HepG2 (cell line): ENCODE data around the gene DPAGT1. TPM values are rescaled to one million over a fixed set of nuclear protein-coding genes. Genes with fewer than 3 reads are reported as not detected.
A peak's percentile ranks its signal among the peaks of the same experiment; 100 is the strongest.

ENCODE experiments used
- FOXK2 ChIP-seq: fragments of 450-650 bp; IDR thresholded peaks from 2 replicates; pipeline ENCODE4 v1.6.1; 2016
- GATAD2A ChIP-seq: IDR thresholded peaks from 2 replicates; pipeline ENCODE4 v1.6.1; 2016
- MAFG ChIP-seq: sonication (generic); formaldehyde crosslinking; IDR thresholded peaks from 2 replicates; pipeline ENCODE4 v1.5.1; 2020; ENCODE audit warnings: mild to moderate bottlenecking, missing genetic modification reagents
- MXD4 ChIP-seq: IDR thresholded peaks from 2 replicates; pipeline ENCODE4 v1.6.1; 2016; ENCODE audit warnings: mild to moderate bottlenecking, missing biosample characterization, missing genetic modification reagents
- MXI1 ChIP-seq: IDR thresholded peaks from 3 replicates; pipeline ENCODE4 v1.6.1; 2012; ENCODE audit warnings: low read depth, low read length, inconsistent platforms, borderline replicate concordance
- RARA ChIP-seq: IDR thresholded peaks from 2 replicates; pipeline ENCODE4 v1.6.1; 2016; ENCODE audit warnings: missing genetic modification reagents, missing compliant biosample characterization
- SAP130 ChIP-seq: IDR thresholded peaks from 2 replicates; pipeline ENCODE4 v1.6.1; 2016; ENCODE audit warnings: low read depth
- TAF1 ChIP-seq: sonication (generic); formaldehyde crosslinking; IDR thresholded peaks from 2 replicates; pipeline ENCODE4 v1.4.0; 2020; ENCODE audit warnings: missing genetic modification reagents
- THYN1 ChIP-seq: sonication (generic); formaldehyde crosslinking; IDR thresholded peaks from 2 replicates; pipeline ENCODE4 v1.8.1; 2023; ENCODE audit warnings: low read depth, mild to moderate bottlenecking, moderate library complexity, missing genetic modification reagents, borderline replicate concordance
- ZNF432 ChIP-seq: sonication (generic); formaldehyde crosslinking; IDR thresholded peaks from 2 replicates; pipeline ENCODE4 v1.5.0; 2020; ENCODE audit warnings: missing genetic modification reagents, mild to moderate bottlenecking, borderline replicate concordance
- ZNF790 ChIP-seq: sonication (generic); formaldehyde crosslinking; IDR thresholded peaks from 2 replicates; pipeline ENCODE4 v1.8.0; 2022; ENCODE audit warnings: missing genetic modification reagents, mild to moderate bottlenecking, borderline replicate concordance
- ZNF883 ChIP-seq: sonication (generic); formaldehyde crosslinking; IDR thresholded peaks from 2 replicates; pipeline ENCODE4 v1.5.1; 2020; ENCODE audit warnings: mild to moderate bottlenecking, missing genetic modification reagents; ENCODE audit errors: not compliant biosample characterization
- polyA plus RNA-seq, 8 experiments: library from polyadenylated mRNA; depleted of rRNA in 3 of 8; stranded (reverse) in 7 of 8; unstranded in 1 of 8; fragments of >200 nt; fragmentation: Illumina TruSeq in 4 of 8; extraction: Trizol in 4 of 8; gene quantifications; 2 replicates each; pipeline versions ENCODE4 v1.2.1 to v1.2.3, GENCODE V29; 2011 to 2016; ENCODE audit warnings: low read depth in 4 of 8, missing spikeins in 1 of 8, mixed read lengths in 1 of 8; ENCODE audit not compliant: insufficient read depth in 1 of 8
- total RNA-seq, 5 experiments: library from RNA; depleted of rRNA; stranded (reverse); fragments of >200 nt; fragmentation: Illumina TruSeq; extraction: Trizol; gene quantifications; 2 replicates each; pipeline ENCODE4 v1.2.3, GENCODE V29; 2016; ENCODE audit warnings: low read depth in 1 of 5
- TF ChIP-seq, protein P1 (sequence below): sonication (generic); formaldehyde crosslinking; IDR thresholded peaks from 2 replicates; pipeline ENCODE4 v1.5.1; 2020; ENCODE audit warnings: mild to moderate bottlenecking, missing genetic modification reagents, moderate library complexity
- TF ChIP-seq, protein P2 (sequence below): sonication (generic); formaldehyde crosslinking; IDR thresholded peaks from 2 replicates; pipeline ENCODE4 v1.9.0; 2022; ENCODE audit warnings: missing genetic modification reagents, mild to moderate bottlenecking, borderline replicate concordance
- TF ChIP-seq, protein P3 (sequence below): sonication (generic); formaldehyde crosslinking; IDR thresholded peaks from 2 replicates; pipeline ENCODE4 v1.5.0; 2020; ENCODE audit warnings: missing genetic modification reagents
- TF ChIP-seq, protein P4 (sequence below): sonication (generic); formaldehyde crosslinking; IDR thresholded peaks from 2 replicates; pipeline ENCODE4 v1.5.1; 2020; ENCODE audit warnings: missing genetic modification reagents, mild to moderate bottlenecking, borderline replicate concordance
- TF ChIP-seq, protein P5 (sequence below): sonication (generic); formaldehyde crosslinking; IDR thresholded peaks from 2 replicates; pipeline ENCODE4 v1.8.1; 2023; ENCODE audit warnings: mild to moderate bottlenecking, missing genetic modification reagents

DPAGT1 gene
- total and polyA plus RNA-seq, 2 of the 13 experiments (the other 11 are each of a cell fraction or from before 2014, with no cell fraction given): 37.6 to 70.7 TPM

DNA sequence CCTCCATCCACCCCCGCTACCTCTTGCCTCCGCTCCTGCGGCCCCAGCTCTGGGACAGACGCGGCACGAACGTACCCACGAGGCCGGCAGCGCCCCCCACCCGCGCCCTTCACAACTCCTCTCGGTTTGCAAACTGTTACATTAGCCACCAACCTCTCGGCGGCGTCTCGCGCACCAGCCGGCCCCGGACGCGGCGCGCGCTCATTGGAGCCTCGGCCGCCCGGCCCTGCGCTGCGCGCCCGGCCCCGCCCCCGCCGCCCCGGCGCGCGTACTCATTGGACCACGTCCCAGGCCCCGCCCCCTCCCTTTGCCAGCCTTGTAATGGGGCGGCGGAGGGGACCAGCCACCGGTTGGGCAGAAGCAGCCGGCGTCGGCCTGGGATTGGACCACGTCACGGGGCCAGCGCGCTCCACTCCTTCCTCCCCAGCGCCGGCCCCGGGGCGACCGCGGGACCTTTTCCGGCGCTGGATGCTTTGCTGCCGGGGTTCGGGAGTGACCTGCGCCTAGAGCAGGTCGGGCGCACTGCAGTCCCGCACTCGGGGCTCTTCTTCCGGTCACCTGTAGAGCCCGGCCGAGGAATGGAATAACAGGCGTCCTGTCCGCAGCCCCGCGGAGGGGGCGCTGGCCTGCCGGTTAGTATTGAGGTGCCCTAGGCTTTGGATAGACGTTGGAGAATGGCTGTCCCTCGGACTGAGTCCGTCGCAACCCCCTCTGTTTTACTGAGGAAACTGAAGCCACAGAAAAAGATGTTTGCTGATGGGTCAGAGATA lies 44.5 kb downstream of the DPAGT1 start, which contains the start of gene HYOU1 (continued):
- TF ChIP-seq TAF1 (CRISPR knock-in tag) (peak; percentile 67; the same call in 1 of the 2 replicates), MAFG (CRISPR knock-in tag) (no peak), ZNF883 (CRISPR knock-in tag) (peak; percentile 13), SAP130 (CRISPR knock-in tag) (peak; percentile 91), MXI1 (peak; percentile 86; the same call in 1 of the 3 replicates), ZNF790 (CRISPR knock-in tag) (0 out of 2 replicates have a peak, but pooled peaks have one; percentile 39), THYN1 (no peak), ZNF432 (CRISPR knock-in tag) (no peak), RARA (peak; percentile 31; the same call in 1 of the 2 replicates), FOXK2 (peak; percentile 35; the same call in 1 of the 2 replicates), GATAD2A (CRISPR knock-in tag) (peak; percentile 59), MXD4 (CRISPR knock-in tag) (peak; percentile 83; the same call in 1 of the 2 replicates)
- TF ChIP-seq, protein P1, sequence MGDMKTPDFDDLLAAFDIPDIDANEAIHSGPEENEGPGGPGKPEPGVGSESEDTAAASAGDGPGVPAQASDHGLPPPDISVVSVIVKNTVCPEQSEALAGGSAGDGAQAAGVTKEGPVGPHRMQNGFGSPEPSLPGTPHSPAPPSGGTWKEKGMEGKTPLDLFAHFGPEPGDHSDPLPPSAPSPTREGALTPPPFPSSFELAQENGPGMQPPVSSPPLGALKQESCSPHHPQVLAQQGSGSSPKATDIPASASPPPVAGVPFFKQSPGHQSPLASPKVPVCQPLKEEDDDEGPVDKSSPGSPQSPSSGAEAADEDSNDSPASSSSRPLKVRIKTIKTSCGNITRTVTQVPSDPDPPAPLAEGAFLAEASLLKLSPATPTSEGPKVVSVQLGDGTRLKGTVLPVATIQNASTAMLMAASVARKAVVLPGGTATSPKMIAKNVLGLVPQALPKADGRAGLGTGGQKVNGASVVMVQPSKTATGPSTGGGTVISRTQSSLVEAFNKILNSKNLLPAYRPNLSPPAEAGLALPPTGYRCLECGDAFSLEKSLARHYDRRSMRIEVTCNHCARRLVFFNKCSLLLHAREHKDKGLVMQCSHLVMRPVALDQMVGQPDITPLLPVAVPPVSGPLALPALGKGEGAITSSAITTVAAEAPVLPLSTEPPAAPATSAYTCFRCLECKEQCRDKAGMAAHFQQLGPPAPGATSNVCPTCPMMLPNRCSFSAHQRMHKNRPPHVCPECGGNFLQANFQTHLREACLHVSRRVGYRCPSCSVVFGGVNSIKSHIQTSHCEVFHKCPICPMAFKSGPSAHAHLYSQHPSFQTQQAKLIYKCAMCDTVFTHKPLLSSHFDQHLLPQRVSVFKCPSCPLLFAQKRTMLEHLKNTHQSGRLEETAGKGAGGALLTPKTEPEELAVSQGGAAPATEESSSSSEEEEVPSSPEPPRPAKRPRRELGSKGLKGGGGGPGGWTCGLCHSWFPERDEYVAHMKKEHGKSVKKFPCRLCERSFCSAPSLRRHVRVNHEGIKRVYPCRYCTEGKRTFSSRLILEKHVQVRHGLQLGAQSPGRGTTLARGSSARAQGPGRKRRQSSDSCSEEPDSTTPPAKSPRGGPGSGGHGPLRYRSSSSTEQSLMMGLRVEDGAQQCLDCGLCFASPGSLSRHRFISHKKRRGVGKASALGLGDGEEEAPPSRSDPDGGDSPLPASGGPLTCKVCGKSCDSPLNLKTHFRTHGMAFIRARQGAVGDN: peak; percentile 78
- TF ChIP-seq, protein P2, sequence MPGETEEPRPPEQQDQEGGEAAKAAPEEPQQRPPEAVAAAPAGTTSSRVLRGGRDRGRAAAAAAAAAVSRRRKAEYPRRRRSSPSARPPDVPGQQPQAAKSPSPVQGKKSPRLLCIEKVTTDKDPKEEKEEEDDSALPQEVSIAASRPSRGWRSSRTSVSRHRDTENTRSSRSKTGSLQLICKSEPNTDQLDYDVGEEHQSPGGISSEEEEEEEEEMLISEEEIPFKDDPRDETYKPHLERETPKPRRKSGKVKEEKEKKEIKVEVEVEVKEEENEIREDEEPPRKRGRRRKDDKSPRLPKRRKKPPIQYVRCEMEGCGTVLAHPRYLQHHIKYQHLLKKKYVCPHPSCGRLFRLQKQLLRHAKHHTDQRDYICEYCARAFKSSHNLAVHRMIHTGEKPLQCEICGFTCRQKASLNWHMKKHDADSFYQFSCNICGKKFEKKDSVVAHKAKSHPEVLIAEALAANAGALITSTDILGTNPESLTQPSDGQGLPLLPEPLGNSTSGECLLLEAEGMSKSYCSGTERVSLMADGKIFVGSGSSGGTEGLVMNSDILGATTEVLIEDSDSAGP (CRISPR knock-in tag): peak; percentile 64; the same call in 1 of the 2 replicates
- TF ChIP-seq, protein P3, sequence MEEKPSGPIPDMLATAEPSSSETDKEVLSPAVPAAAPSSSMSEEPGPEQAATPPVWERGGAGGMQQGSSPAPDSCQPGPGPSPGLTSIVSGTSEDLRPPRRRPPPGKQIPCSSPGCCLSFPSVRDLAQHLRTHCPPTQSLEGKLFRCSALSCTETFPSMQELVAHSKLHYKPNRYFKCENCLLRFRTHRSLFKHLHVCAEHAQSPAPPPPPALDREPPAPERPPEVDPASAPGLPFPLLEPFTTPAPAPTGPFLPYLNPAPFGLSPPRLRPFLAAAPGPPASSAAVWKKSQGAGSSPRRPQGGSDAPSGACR (CRISPR knock-in tag): 0 out of 2 replicates have a peak, but pooled peaks have one; percentile 50
- TF ChIP-seq, protein P4, sequence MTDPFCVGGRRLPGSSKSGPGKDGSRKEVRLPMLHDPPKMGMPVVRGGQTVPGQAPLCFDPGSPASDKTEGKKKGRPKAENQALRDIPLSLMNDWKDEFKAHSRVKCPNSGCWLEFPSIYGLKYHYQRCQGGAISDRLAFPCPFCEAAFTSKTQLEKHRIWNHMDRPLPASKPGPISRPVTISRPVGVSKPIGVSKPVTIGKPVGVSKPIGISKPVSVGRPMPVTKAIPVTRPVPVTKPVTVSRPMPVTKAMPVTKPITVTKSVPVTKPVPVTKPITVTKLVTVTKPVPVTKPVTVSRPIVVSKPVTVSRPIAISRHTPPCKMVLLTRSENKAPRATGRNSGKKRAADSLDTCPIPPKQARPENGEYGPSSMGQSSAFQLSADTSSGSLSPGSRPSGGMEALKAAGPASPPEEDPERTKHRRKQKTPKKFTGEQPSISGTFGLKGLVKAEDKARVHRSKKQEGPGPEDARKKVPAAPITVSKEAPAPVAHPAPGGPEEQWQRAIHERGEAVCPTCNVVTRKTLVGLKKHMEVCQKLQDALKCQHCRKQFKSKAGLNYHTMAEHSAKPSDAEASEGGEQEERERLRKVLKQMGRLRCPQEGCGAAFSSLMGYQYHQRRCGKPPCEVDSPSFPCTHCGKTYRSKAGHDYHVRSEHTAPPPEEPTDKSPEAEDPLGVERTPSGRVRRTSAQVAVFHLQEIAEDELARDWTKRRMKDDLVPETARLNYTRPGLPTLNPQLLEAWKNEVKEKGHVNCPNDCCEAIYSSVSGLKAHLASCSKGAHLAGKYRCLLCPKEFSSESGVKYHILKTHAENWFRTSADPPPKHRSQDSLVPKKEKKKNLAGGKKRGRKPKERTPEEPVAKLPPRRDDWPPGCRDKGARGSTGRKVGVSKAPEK: no peak
- TF ChIP-seq, protein P5, sequence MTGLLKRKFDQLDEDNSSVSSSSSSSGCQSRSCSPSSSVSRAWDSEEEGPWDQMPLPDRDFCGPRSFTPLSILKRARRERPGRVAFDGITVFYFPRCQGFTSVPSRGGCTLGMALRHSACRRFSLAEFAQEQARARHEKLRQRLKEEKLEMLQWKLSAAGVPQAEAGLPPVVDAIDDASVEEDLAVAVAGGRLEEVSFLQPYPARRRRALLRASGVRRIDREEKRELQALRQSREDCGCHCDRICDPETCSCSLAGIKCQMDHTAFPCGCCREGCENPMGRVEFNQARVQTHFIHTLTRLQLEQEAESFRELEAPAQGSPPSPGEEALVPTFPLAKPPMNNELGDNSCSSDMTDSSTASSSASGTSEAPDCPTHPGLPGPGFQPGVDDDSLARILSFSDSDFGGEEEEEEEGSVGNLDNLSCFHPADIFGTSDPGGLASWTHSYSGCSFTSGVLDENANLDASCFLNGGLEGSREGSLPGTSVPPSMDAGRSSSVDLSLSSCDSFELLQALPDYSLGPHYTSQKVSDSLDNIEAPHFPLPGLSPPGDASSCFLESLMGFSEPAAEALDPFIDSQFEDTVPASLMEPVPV (CRISPR knock-in tag): peak; percentile 79; the same call in 1 of the 2 replicates
